Lower lobe of right lung (tissue), 2 donors: Measurements from ENCODE around the gene SLC28A2. TPM values are rescaled to one million over a fixed set of nuclear protein-coding genes. Genes with fewer than 3 reads are reported as not detected.
"Not testable (repeated sequence)": the region's sequence is repeated elsewhere in the genome, so short reads cannot be mapped to it uniquely, and the experiment has no call there.

Experiments
- ATAC-seq, 2 donors: fragments of 200-7000 bp; cut with Tn5 transposase; one replicate each; pipeline ENCODE4 v1.9.1; 2020 to 2022; ENCODE audit warnings: mild to moderate bottlenecking in 2 of 2, moderate library complexity in 2 of 2
- DNase-seq: peaks from one replicate; pipeline ENCODE4 v3.0.0-alpha.2; 2020
- H3K27ac ChIP-seq: fragments of 200-600 bp; one replicate; pipeline ENCODE4 v1.8.0; 2022
- H3K27me3 ChIP-seq: fragments of 200-600 bp; one replicate; pipeline ENCODE4 v1.8.0; 2022; ENCODE audit warnings: low read depth
- H3K36me3 ChIP-seq: fragments of 200-600 bp; one replicate; pipeline ENCODE4 v1.8.0; 2022; ENCODE audit warnings: mild to moderate bottlenecking
- H3K4me1 ChIP-seq: fragments of 200-600 bp; one replicate; pipeline ENCODE4 v1.8.0; 2022
- H3K4me3 ChIP-seq: fragments of 200-600 bp; one replicate; pipeline ENCODE4 v1.8.0; 2022; ENCODE audit warnings: mild to moderate bottlenecking
- H3K9me3 ChIP-seq: fragments of 200-600 bp; one replicate; pipeline ENCODE4 v1.8.0; 2022
- intact Hi-C: fragments of 100-400 bp; cut with DNase I; formaldehyde crosslinking; loops from one replicate; pipeline ENCODE4 v1.11.0; 2022
- total RNA-seq: library from RNA; stranded (reverse); fragmentation: NEBNext Ultra II Directional; extraction: Animal tissue kit (Norgen Biotek cat#: 25700); gene quantifications from one replicate; pipeline ENCODE4 v1.2.1, GENCODE V29; 2021
- TF ChIP-seq, protein P1 (sequence below): fragments of 200-600 bp; IDR thresholded peaks from one replicate; pipeline ENCODE4 v1.8.0; 2022; ENCODE audit warnings: antibody characterized with exemption, mild to moderate bottlenecking
- donor health status: DM: no; HTN: yes; CAD: no; lungs with severe emphysema.

The SLC28A2 gene
- total RNA-seq, 1 donor from 2014 or later: 0.21 TPM

DNA sequence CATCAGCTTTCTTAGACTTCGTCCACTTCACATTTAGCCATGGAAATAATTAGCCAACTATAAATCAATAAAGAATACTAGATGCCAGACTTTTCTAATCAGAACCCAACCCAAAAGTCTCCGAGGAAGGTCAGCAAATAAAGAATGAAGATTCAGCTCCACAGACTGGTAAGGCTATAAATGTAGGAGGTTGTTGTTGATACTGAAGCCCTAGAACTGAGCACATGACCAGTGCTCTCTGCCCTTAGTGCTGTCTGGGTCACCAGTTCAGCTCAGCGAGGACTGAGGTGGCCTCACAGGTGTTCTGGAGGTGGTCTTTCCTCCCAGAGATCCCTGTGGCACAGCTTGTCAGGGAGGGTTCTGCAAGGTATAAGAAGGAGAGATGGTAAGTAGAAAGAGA, 20.9 kb upstream of the SLC28A2 start:
- Histone ChIP-seq H3K27ac (no peak overlapping the region), H3K4me1 (no peaks in the 10 kb centered on the region), H3K9me3 (peaks cover 20% of the 10 kb centered on the region), H3K4me3 (no peak overlapping the region), H3K27me3 (no peaks in the 10 kb centered on the region), H3K36me3 (no peaks in the 10 kb centered on the region)
- TF ChIP-seq, protein P1, sequence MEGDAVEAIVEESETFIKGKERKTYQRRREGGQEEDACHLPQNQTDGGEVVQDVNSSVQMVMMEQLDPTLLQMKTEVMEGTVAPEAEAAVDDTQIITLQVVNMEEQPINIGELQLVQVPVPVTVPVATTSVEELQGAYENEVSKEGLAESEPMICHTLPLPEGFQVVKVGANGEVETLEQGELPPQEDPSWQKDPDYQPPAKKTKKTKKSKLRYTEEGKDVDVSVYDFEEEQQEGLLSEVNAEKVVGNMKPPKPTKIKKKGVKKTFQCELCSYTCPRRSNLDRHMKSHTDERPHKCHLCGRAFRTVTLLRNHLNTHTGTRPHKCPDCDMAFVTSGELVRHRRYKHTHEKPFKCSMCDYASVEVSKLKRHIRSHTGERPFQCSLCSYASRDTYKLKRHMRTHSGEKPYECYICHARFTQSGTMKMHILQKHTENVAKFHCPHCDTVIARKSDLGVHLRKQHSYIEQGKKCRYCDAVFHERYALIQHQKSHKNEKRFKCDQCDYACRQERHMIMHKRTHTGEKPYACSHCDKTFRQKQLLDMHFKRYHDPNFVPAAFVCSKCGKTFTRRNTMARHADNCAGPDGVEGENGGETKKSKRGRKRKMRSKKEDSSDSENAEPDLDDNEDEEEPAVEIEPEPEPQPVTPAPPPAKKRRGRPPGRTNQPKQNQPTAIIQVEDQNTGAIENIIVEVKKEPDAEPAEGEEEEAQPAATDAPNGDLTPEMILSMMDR: no peak
- no peak for ATAC-seq
- DNase-seq: no peak
- intact Hi-C loops: no loop called here

DNA sequence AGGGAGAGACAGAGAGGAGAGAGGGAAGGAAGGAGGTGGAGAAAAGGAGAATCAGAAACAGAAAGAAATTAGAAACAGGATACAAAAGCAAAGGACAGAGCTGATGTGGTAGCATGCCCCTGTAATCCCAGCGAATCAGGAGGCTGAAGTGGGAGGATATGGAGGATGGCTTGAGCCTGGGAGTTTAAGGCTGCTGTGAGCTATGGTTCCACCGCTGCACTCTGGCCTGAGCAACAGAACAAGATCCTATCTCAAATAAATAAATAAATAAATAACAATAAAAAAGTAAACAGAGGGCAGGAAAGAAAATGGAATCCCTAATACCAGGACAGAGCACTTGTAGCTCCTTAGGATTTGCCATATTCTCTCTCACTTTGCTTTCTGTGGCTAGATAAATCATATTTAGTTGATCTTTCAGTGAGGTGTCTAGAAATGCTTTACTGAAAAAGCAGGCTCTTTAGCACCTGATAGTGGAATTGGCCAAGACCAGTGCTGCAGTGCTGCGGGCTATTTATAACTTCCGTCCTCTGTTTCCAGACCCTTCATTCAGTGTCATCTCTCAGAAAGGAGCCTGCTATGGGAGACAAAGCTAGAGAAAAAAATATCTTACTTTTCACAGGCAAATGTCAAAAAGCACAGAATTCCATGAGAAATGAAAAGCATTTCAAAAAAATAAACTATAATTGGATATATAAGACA, 20.0 kb upstream of the SLC28A2 start:
- no peaks in the 10 kb centered on the region for H3K36me3 ChIP-seq
- no peak for DNase-seq
- no peak for ATAC-seq
- H3K27ac ChIP-seq: no peak overlapping the region
- no peaks in the 10 kb centered on the region for H3K27me3 ChIP-seq
- H3K9me3 ChIP-seq: peaks cover 20% of the 10 kb centered on the region
- TF ChIP-seq, protein P1: no peak
- no peaks in the 10 kb centered on the region for H3K4me1 ChIP-seq
- H3K4me3 ChIP-seq: no peak overlapping the region
- intact Hi-C loops: no loop called here

GRCh38 chr15:45234562-45235235, 17.3 kb upstream of the SLC28A2 start:
- ATAC-seq: no peak
- intact Hi-C loops: no loop called here

GRCh38 chr15:45236806-45237205, 15.2 kb upstream of the SLC28A2 start:
- peaks cover 41% of the 10 kb centered on the region for H3K9me3 ChIP-seq
- H3K27ac ChIP-seq, H3K4me1 ChIP-seq, ATAC-seq, intact Hi-C loops, H3K27me3 ChIP-seq, DNase-seq, H3K4me3 ChIP-seq, H3K36me3 ChIP-seq: not testable (repeated sequence)

More at GRCh38 chr15:45234562-45235235, 17.3 kb upstream of the SLC28A2 start:
- no peaks in the 10 kb centered on the region for H3K36me3 ChIP-seq
- DNase-seq: no peak
- peaks cover 25% of the 10 kb centered on the region for H3K9me3 ChIP-seq
- TF ChIP-seq, protein P1: no peak
- no peak overlapping the region for H3K4me3 ChIP-seq
- no peaks in the 10 kb centered on the region for H3K27me3 ChIP-seq
- H3K27ac ChIP-seq: no peak overlapping the region
- H3K4me1 ChIP-seq: no peaks in the 10 kb centered on the region

DNA sequence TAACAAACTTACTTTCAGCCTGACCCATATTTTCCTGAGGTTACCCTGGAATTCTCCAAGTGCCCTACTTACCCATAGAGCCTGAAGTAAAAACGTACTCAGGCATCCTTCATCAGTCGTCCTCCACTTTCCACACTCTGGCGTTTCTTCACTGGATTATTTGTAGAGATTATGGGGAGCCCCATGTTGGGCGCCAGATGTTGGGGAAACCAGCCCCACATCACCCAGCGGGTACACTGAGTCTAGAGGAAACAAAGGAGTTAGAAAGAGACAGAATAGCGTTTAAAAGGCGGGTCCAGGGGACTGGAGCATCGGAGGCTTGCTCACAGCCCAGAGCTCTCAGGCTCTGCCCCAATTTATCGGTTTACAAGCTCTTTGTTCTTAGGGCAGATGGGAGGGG, 9.7 kb upstream of the SLC28A2 start:
- H3K27ac ChIP-seq: no peak overlapping the region
- H3K4me1 ChIP-seq: no peaks in the 10 kb centered on the region
- no peaks in the 10 kb centered on the region for H3K36me3 ChIP-seq
- ATAC-seq (no peak), DNase-seq (no peak)
- H3K27me3 ChIP-seq: no peaks in the 10 kb centered on the region
- TF ChIP-seq, protein P1: no peak
- peaks cover 66% of the 10 kb centered on the region for H3K9me3 ChIP-seq
- intact Hi-C loops: no loop called here
- no peak overlapping the region for H3K4me3 ChIP-seq

DNA sequence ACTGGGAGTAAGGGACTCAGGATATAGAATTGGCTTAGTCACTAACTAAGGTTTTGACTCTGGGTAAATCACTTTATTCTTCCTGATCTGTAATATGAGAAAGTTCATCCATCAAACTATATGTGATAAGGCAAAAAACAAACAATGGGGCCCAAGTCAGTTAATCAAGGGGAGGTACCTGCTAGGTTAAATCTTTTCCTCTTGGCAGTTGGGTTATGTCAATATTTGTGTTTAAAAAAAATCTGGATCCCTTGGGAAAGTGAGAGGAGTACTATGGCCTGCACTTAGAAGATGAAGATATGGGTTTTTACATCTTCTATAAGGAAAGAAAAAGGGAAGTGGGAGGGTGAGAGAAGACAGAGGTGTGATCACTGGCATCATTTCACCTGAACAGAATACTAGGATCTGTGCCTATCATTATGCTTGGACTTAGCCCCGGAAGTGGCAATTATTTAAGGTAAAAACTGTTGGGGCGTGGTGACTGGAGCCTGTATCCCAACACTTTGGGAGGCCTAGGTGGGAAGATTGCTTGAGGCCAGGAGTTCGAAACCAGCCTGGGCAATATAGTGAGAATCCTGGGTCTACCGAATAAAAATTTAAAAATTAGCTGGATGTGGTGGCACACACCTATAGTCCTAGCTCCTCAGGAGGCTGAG, 2.8 kb upstream of the SLC28A2 start:
- no peaks in the 10 kb centered on the region for H3K4me1 ChIP-seq
- TF ChIP-seq, protein P1: no peak
- H3K9me3 ChIP-seq: peaks cover 20% of the 10 kb centered on the region
- no peaks in the 10 kb centered on the region for H3K27me3 ChIP-seq
- no peak overlapping the region for H3K27ac ChIP-seq
- DNase-seq (no peak), ATAC-seq (no peak)
- no peaks in the 10 kb centered on the region for H3K36me3 ChIP-seq
- no peak overlapping the region for H3K4me3 ChIP-seq
- intact Hi-C loops: no loop called here
